HPDE6-E6E7 (cell line): ENCODE results near the gene DPH7.
"Not testable (repeated sequence)": the region's sequence is repeated elsewhere in the genome, so short reads cannot be mapped to it uniquely, and the experiment has no call there.

Experiments used
- DNase-seq: peaks from one replicate; pipeline ENCODE4 v3.0.0; 2011; ENCODE audit warnings: missing footprints; ENCODE audit errors: extremely low spot score

DPH7 gene

DNA sequence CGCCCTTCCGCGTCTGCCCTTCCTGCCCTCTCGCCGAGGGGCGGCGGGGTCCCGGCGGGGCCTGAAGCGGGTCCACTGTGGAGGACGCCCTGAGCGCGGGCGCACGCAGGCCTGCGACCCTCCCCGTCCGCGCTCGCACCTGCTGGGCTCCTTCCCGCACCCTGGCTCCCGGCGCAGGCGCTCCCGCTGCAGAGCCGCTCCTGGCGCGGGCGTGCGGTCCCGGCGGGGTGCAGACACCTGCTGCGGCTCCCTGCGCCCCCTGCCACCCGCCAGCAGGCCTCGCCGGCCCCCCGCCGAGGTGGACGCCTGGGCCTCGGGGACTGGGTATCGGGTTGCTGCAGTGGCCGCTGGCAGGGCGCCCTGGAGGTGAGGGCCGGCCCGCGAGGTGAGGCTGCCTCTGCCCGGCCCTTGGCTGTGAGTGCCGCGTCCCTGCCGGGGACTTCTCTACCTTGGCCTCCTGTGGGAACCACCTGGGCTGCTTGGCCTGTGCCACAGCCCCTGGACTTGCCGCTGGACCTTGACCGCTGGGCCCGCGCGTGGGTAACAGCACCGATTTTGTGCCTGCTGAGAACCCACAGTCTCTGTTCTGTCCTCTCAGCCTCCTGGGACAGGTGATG lies 27.4 kb upstream of the DPH7 start:
- no peak for DNase-seq

DNA sequence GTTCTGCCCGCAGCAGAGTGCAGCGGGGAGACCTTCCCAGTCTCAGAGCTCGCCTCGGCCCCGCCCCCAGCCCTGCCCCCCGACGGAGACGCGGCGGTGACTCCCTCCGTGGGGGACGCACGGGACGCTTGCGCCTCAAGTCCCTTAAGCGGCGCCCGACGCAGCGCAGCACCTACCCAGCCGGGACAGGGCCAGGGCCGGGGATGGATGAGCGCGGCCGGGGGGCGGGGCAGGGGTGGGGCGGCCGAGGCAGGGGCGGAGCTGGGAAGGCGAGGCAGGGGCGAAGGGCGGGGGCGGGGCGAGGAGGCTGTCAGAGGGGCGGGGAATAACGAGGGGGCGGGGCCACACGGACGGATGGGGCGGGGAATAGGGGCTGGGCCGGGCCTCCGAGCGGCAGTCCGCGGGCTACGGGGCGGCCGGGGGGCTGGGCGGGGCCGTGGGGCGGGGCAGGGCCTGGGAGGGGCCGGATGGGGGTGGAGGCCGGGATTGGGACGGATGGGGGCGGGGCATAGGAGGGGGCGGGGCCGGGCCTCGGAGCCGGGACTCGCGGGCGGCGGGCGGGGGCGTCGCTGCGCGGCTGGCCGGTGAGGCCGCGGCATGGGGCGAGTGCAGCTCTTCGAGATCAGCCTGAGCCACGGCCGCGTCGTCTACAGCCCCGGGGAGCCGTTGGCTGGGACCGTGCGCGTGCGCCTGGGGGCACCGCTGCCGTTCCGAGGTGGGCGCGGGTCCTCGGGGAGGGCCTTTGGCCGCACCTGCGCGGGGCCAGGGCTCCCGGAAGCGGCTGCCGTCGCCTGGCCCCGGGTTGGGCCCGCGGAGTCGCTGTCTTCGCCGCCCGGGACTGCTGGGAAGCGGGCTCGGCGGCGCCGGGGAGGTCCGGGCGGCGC lies 26.6 kb upstream of the DPH7 start, which contains the start of gene ARRDC1:
ARRDC1 (plus strand) TSS at position 566 of the 884 bp plus-strand sequence; CDS start at position 598, 32 bp downstream.
- DNase-seq: peak; percentile 72

DNA sequence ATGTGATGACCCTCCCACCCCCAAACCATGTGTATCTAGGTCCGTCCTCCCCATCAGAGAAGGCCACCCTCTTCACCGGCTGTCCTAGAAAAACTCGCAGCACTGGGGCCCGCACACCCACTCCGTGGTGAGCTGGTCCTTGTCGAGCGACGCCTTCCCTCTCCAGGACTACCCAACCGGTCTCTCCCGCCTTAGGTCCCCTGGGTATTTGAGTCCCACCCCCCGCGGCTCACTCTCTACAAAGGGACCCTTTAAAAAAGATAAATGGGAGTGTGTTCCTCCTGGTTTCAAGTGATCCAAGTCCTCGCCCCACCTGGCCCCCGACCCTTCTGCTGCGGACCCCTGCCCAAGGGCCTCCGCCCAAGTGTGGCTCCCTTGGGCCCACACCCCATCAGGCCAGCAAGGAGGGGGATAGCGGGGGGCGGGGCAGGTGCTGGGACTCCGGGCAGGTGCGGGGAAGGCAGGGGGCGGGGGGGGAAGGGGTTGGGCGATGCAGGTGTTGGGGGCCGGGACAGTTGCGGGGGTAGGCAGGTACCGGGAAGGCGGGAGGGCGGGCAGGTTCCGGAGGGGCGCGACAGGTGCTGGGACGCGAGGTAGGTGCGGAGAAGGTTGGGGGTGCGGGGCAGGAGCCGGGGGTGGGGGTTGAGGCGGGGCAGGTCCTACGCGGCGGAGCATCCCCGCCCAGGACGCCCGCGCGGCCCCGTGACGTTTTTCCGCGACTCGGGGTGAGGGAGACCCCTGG lies 25.8 kb upstream of the DPH7 start:
- no peak for DNase-seq

DNA sequence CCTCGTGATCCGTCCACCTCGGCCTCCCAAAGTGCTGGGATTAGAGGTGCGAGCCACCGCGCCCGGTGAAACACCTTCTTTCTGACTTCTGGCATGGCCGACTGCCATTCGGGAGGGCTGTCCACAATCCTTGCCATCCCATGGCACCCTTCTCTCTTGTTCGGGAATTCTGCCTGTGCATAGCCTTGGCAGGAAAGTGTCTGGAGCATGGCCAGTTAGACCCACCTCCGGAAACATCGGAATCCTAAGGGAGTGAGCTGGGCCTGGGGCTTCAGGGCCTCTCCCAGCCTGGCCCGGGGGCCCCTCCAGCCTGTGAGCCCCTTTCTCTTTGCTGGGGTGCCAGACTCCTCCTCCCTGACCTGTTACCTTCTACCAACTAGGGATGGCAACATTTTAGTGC lies 25.2 kb upstream of the DPH7 start:
- no peak for DNase-seq

DNA sequence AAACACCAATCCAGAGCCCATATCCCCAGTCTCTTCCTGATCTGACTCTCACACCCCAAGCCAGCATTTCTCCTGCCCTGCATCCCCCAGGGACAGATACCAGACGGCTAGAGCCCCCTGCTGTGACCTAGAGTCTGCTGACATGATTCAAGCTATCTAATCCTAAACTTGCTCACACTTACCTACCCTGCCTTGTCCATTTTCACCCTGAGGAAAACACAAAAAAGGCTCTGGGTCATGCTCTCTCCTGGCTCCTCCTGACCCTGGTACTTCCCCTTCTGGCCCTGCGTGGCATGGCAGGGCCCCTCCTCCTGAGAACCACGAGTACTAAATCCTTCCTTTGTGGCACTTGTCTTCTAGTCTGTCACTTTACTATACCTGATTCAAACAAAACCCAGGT lies 23.9 kb upstream of the DPH7 start:
- DNase-seq: no peak

DNA sequence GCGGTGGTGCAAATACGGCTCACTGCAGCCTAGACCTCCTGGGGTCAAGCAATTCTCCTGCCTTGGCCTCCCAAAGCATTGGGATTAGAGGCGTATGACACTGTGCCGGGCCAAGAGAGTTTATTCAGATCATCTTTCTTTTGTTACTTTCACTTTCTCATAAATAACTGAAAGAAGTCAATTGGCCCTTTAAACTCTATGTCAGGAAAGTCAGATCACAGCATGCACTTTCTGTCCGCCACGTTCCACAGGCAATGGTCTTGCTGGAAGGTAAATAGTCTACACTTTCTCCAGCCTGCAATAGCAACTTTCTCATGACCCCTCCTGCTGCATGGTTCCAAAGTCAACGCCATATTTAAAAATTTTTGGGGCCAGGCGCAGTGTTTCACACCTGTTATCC lies 20.2 kb upstream of the DPH7 start:
- no peak for DNase-seq

DNA sequence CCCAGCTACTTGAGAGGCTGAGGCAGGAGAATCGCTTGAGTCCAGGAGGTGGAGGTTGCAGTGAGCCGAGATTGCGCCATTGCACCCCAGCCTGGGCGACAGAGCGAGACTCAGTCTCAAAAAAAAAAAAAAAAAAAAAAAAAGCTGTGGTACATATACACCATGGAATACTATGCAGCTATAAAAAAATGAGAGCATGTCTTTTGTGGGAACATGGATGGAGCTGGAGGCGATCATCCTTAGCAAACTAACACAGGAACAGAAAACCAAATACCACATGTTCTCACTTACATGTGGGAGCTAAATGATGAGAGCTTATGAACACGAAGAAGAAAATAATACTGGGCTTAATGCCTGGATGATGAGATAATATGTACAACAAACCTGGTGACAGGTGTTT lies 17.9 kb upstream of the DPH7 start:
- not testable (repeated sequence) for DNase-seq

DNA sequence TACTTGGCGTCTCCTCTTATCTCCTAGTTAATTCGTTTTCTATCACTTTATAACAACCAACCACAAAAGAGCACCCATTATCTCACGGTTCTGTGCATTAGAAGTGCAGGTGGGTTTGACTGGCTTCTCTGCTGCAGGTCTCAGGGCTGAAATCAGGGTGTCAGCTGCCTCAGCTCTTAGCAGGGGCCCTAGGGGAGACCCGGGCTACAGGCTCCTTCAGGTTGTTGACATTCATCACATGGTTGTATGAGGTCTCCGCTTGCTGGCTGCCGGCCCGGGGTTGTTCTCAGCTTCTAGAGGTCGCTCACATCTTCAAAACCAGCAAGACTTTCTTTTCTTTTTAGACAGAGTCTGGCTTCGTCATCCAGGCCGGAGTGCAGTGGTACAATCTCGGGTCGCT lies 14.5 kb upstream of the DPH7 start:
- DNase-seq: no peak

DNA sequence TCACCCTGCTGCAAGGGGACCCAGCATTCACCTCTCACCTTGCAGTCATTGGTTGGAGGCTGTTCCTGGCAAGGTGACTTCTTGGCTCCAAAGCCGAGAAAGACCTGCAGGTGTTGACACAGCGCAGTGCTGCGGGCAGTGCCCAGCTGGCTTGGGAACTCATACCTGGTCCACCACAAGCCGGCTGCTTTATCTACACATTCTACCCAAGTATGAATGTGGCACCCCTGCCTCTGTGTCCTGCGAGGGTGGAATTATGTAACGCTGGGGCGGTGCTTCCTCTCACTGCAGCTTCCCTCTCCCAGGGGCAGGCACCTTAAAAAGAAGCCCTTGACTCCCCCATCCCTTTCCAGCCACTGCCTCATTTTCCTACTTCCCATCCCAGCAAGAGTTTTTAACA lies 14.0 kb upstream of the DPH7 start:
- DNase-seq: no peak

DNA sequence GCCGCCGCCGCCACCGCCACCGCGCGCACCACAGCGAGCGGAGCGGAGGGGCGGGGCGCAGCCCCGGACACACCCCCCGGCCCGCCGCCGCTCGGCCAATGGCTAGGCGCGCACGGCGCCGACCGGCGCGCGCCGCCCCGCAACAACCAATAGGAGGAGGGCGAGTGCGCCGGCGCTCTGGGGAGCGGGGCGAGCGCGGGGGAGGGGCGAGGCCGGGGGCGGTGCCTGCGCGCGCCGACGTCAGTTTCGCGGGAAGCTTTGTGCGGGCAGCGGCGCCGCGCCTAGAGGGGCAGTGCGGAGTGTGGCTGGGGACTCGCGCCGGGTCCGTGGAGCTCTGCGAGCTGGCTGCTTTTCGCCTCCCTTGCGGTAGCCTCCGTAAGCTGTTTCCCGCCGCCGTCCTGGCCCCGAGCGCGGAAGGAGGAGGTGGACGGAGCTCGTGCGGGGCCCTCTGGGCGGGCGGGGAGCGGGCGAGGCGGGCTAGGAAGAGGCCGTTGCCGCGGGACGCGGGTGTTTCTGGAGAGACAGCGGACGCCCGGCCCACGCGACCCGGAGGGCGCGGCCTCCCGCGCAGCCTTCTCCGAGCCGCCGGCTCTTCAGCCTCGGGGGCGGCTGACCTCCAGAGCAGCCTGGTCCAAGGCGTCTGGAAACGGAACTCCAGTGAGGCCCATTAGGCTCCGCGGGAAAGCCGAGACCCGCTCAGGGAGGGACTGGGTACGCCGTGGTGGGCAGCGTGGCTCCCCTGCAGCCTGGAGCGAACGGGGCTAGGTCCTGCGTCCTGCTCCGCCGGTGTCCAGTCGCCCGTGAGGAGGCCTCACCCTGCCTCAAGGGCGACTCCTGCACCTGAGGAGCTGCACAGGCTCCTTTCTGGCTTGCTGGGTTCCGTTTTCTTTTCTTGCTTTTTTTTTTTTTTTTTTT lies 12.0 kb upstream of the DPH7 start, which contains the start of gene ZMYND19:
ZMYND19 (minus strand) TSS at position 44 of the 915 bp plus-strand sequence. CDS start 249 bp downstream, outside the sequence.
- peak; percentile 97 for DNase-seq

DNA sequence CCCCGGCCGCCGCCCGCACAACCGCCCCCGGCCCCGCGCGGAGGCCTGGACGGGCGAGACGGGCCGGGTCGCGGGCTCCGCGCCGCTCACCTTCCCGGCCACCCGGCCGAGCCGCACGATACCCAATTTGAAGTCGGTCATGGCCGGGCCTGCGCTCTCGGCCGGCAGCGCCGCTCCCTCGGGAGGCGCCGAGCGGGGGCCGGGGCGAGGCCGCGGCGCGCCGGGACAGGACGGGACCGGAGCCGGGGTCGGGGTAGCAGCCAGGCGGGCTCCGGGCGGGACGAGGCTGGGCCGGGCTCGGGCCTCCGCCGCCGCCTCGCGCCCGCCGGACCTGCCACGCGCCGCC lies 11.4 kb upstream of the DPH7 start:
- DNase-seq: no peak

DNA sequence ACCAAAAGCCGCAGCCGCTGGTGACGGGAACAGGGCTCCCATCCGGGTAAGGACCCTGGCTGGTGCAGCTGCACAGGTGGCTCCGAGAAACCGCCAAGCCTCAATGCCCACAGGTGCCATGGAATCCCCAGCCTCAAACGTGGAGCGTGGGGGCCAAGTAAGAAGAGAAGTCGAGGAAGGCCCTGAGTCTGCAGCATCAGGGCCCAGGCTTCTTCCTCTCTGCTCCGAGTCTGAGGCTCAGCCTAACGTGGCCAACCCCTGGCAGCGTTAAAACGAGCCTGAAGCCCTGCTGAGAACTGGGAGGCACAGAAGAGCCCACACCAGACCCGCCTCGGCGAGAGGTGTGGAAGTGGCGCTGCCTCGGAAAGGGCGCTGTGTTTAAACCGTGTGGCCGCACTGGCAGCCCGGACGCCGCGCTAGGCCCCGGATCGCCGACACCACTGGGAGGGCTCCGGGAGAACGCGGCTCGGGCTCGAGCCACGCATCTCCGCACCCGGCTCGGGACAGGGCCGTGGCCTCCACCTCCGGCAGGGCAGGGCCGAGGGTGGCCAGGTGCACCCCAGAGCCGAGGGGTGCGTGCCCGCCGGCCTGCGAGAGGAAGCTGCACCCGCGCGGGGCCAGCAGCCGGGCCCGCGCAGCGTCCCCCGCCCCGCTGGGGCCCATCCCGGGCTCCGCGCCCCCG lies 10.9 kb upstream of the DPH7 start:
- no peak for DNase-seq

DNA sequence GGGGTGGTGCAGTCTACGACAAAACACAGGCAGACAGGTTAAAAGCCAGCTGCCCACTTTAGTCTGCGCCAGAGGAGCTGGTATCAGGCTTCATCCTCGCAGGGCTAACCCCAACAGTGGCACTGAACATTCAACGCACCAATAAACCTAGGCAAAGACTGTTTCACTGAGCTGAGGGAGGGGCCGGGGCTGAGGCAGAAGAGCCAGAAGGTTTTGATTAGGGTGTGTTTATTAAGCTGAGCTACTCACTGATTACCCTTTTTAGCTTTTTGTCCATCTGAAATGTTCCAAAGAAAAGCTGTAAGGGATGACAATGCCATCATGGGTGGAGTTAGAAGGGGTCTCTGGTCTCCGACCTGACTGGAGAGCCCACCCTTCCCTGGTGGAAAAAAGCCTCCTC lies 10.2 kb upstream of the DPH7 start:
- DNase-seq: no peak

DNA sequence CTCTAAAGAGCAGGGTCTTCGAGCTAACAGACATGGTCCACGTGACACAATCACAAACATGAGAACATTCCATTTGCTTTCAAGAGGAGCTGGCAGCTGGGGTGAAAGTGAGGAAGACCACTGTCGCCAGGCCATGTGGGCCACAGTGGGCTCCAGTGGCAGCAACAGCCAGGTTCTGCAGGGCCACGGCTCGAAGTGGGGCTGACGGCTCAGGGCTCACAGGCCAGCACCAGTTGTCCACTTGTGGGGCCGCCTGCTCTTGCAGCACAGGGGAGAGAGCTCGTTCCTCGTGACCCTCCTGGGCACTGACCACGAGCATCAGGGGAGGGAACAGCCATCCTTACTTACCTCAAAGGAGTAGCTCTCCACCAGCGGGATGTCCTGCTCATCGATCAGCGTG lies 9.6 kb upstream of the DPH7 start:
- DNase-seq: no peak

DNA sequence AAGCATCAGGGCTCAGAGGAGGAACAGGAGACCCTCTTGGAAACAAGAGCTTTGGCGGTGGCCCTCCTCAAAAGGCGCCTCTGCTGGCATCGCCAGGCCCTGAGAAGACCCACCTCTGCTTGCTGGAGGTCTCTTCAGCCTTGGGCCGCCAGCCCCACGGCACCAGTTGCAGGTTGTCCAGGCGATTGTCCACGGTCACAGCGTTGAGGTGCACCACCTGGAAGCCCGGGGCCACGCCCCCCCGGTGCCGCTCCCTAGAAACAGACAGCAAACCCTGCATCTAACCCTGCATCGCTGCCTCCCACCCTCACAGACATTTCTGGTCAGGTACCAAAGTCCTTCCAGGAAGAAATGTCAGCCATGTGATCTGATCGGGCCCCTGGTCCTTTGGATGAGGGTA lies 8.1 kb upstream of the DPH7 start:
- no peak for DNase-seq

DNA sequence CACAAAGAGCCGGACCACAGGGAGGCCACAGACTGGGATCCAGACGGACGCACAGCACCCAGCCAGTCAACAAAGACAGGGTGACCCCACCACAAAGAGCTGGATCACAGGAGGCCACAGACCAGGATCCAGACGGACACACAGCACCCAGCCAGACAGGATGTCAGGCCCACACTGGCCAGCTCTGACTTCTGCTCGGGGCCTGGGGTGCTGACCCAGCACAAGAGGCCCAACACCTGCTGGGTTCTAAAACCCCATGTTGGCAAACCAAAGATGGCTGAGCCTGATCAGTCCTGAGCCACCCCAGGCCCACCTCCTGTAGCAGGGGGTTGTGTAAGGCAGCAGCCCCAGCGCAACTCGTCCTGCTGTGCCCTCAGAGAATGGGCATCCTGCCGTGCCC lies 5.2 kb upstream of the DPH7 start:
- no peak for DNase-seq

DNA sequence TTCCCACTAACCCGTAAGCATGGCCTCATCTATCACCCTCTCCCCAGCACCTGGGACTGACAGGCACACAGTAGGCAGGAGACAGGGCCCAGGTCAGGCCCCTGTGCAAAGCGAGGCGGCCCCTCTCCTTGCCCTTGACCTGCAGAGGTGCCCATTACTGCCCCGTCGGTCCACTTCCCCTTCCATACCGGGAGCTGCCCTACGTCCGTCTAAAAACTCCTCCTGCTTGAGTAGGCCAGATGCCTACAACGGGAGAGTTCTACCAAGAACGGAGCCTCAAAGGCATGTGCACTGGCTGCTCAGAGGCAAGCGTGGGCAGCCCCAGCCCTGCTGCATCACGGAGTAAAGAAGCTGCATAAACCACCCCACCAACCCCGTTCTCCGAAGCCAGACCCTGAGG lies 4.6 kb upstream of the DPH7 start:
- no peak for DNase-seq

DNA sequence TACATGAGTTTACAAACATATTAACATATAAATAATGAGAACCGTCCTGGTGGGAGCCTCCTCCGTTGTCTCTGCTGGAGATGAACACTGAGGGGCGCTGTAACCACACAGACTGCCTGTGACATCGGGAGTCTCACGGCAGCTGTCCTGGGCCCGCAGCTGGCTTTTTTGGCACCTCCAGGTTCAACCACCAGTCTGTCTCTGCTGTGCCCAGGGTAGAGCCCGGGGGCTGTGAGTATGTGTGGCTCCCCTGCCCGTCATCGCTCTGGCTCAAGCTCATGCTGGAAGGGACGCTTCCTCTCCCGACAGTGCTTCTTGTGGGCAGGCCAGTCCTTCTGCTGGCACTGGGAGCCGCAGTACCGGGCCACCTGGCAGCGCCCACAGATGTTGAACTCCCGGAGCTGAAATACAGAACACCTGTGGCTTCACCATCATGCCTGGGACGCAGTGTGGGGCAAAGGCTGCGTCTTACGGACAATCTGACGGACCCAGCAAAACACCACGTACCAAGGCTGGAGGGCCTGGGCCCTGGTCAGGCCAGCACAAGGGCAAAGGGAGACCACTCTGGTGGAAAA lies 3.6 kb upstream of the DPH7 start:
- DNase-seq: no peak

DNA sequence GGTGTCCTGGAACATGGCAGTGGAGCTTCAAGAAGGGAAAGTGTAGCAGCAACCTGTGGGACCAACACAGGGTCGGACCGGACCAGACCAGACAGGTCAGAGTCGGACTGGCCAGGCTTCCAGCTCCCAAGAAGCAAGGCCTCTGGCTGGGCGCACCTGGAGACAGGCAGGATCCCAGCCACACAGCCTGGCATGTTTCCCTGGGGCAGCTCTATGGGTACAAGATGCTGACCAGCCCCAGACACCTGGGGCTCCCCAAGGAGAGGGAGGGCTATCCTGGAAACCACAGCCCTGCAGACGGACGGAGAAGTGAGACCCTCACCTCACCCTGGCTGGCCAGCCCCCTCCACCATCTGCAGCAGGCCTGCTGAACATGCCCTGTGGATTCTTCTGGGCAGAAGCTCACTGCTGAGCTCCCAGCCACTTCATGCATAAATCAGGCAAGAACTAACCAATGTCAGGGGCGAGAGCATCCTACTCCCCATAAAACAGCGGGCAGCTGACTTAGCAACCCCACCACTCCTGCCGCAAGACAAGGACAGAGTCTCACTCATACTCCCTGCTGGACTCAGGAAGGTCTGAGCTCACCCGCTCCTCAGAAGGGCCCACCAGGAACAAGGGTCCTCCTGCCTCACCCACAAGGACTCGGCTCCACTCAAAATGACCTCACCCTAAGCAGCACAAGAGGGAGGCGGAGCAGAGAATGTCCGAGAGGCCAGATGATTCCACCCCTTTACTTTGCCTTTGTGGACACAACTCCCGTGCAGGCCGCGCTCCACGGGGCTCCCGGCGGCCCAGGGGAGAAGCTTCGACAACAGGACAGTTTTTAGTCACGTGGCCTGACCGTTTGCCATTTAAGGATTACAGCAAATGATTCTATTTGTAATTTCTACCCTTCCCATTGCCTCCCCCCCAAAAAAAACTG lies 2.9 kb upstream of the DPH7 start:
- no peak for DNase-seq

DNA sequence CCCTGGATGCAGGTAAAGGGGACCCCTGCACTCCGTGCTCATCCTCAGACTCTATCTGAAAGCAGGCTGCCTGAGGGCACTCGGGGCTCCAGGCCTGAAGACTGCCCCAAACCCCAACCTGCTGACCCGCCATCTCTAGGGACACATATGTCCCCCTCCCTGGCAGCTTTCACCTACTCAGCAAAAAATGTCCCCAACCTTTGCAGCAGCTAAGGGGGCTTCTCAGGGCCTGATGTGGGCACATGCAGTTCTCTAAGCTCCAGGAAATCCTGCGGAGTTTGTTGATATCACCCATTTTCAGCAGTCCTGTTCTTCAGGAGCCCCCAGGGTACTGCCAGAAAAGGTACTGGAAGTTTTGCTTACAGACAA lies 2.2 kb upstream of the DPH7 start:
- DNase-seq: no peak
